Measurements from ENCODE around the gene TSNAXIP1.
"Not testable (repeated sequence)": the region's sequence is repeated elsewhere in the genome, so short reads cannot be mapped to it uniquely, and the experiment has no call there.

The TSNAXIP1 gene

GRCh38 chr16:67864044-67864443, 57.4 kb downstream of the TSNAXIP1 start:
- DNase-seq, result not testable (repeated sequence)

- no peak for DNase-seq
Measured at GRCh38 chr16:67864594-67864993, 57.9 kb downstream of the TSNAXIP1 start.

- no peak for DNase-seq
Measured at GRCh38 chr16:67865318-67865717, 58.6 kb downstream of the TSNAXIP1 start.

GRCh38 chr16:67868290-67868689, 61.6 kb downstream of the TSNAXIP1 start:
- DNase-seq, result no peak

- no peak for DNase-seq
Measured at GRCh38 chr16:67869653-67870052, 63.0 kb downstream of the TSNAXIP1 start.

- DNase-seq, result no peak
Measured at GRCh38 chr16:67871256-67871655, 64.6 kb downstream of the TSNAXIP1 start.

- DNase-seq, result no peak
Measured at GRCh38 chr16:67872131-67872630, 65.5 kb downstream of the TSNAXIP1 start.

GRCh38 chr16:67872631-67873434, 66.1 kb downstream of the TSNAXIP1 start, which contains the start of gene EDC4:
Gene EDC4 (plus strand): TSS chr16:67873052. CDS start chr16:67873262, 210 bp downstream.
- DNase-seq, result peak; percentile 84

GRCh38 chr16:67873435-67874370, 67.0 kb downstream of the TSNAXIP1 start:
- no peak for DNase-seq

GRCh38 chr16:67874372-67874771, 67.7 kb downstream of the TSNAXIP1 start:
- no peak for DNase-seq

- DNase-seq, result no peak
Measured at GRCh38 chr16:67877064-67877463, 70.4 kb downstream of the TSNAXIP1 start.

Data from activated CD8-positive, alpha-beta memory T cell treated with anti-CD3 and anti-CD28 coated beads, Interleukin-2, amount 50 U/mL, for 4 hours (primary cell).